ENCODE measurements around the gene BTBD2. TPM values are rescaled to one million over a fixed set of nuclear protein-coding genes. Genes with fewer than 3 reads are reported as not detected.
A peak's percentile ranks its signal among the peaks of the same experiment; 100 is the strongest.
"Not testable (repeated sequence)": the region's sequence is repeated elsewhere in the genome, so short reads cannot be mapped to it uniquely, and the experiment has no call there.

Gene BTBD2
- total RNA-seq, 2 donors from 2014 or later = 19.9 to 23.0 TPM

DNA sequence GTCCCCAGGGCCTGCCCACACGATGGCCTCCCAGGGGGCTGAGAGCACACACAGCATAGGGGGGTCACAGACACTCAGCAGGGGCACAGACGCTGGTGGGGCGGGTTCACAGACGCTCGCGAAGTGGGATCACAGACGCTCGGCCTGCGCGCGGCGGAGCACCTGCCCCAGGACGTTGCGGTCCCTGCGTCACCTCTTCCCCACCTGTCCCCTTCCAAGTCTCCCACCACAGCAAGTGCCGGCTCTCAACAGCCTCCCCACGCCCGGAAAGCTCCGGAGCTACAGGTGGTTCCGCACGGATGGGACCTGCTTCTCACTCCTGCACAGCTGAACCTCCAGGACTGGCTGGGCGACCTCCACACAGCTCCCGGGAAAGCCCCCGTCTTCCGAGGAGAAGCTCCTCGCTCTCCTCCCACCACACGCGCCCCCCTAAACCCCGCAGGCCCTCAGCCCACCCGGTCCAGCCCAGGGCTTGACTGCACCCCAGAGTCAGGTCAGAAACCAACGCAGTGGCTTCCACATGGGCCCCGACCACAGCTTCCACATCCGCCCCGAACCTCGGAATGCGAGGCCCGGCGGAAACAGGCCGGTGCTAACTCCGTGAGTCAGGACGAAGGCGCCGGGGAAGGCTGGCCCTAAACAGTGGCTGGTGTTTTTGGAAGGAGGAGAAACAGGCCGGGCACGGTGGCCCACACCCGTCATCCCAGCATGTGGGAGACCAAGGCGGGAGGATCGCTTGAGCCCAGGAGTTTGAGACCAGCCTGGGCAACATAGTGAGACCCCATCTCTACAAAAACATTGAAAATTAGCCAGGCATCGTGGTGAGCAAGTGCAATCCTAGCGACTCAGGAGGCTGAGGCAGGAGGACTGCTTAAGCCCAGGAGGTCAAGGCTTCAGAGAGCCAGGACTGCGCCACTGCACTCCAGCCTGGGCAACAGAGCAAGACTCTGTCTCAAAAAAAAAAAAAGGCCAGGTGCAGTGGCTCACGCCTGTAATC, 16.5 kb downstream of the BTBD2 start:
- H3K4me3 Mint-ChIP-seq = no peak overlapping the region
- ATAC-seq (no peak), DNase-seq (ENCODE audit: low spot score) (no peak)
- peaks cover 4 to 8% of the 10 kb centered on the region in 2 donors for H3K4me1 Mint-ChIP-seq (ENCODE audit: low read depth in 2 of 2)
- H3K27me3 Mint-ChIP-seq = no peaks in the 10 kb centered on the region
- no peaks in the 10 kb centered on the region for H3K9me3 Mint-ChIP-seq
- no peak overlapping the region for H3K27ac Mint-ChIP-seq
- H3K36me3 Mint-ChIP-seq = peaks cover 5% of the 10 kb centered on the region

GRCh38 chr19:1997353-1998233, 17.9 kb downstream of the BTBD2 start:
- peaks cover 4 to 8% of the 10 kb centered on the region in 2 donors for H3K4me1 Mint-ChIP-seq (ENCODE audit: low read depth in 2 of 2)
- H3K27ac Mint-ChIP-seq = no peak overlapping the region
- H3K36me3 Mint-ChIP-seq = peaks cover 5% of the 10 kb centered on the region
- ATAC-seq (no peak), DNase-seq (ENCODE audit: low spot score) (no peak)
- H3K4me3 Mint-ChIP-seq = no peak overlapping the region
- H3K27me3 Mint-ChIP-seq = no peaks in the 10 kb centered on the region
- no peaks in the 10 kb centered on the region for H3K9me3 Mint-ChIP-seq

DNA sequence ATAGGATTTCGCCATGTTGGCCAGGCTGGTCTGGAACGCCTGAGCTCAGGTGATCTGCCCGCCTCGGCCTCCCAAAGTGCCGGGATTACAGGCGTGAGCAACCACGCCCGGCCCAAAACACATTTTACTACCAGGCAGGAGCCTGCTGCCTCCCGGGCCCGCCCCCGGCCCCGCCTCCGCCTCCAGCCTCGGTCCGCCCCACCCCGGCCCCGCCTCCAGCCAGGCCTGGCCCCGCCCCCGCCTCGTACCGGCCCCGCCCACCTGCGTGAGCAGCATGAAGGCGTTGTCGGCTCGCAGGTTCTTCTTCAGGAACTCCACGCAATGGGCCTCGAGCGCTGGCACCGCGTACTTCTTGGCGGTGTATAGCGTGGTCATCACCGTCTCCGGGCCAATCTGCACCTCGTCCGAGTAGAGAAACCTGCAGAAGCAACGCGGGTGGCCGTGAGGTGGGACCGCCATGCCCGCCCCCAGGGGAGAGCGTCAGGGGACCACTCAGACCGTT, 22.7 kb downstream of the BTBD2 start:
- no peak overlapping the region for H3K27ac Mint-ChIP-seq
- ATAC-seq (peak; percentile 47 to 52), DNase-seq (ENCODE audit: low spot score) (no peak)
- H3K9me3 Mint-ChIP-seq = no peaks in the 10 kb centered on the region
- H3K4me1 Mint-ChIP-seq (ENCODE audit: low read depth in 2 of 2) = peaks cover 2 to 3% of the 10 kb centered on the region in 2 donors
- H3K4me3 Mint-ChIP-seq = no peak overlapping the region
- H3K36me3 Mint-ChIP-seq = peaks cover 5% of the 10 kb centered on the region
- H3K27me3 Mint-ChIP-seq = no peaks in the 10 kb centered on the region

GRCh38 chr19:1991018-1991913, 24.2 kb downstream of the BTBD2 start:
- no peaks in the 10 kb centered on the region for H3K27me3 Mint-ChIP-seq
- H3K4me3 Mint-ChIP-seq = no peak overlapping the region
- no peaks in the 10 kb centered on the region for H3K9me3 Mint-ChIP-seq
- peaks cover 5% of the 10 kb centered on the region for H3K36me3 Mint-ChIP-seq
- no peaks in the 10 kb centered on the region for H3K4me1 Mint-ChIP-seq (ENCODE audit: low read depth in 2 of 2)
- no peak overlapping the region for H3K27ac Mint-ChIP-seq
- DNase-seq (ENCODE audit: low spot score) (no peak), ATAC-seq (no peak)

GRCh38 chr19:1990230-1991017, 25.1 kb downstream of the BTBD2 start:
- no peak overlapping the region for H3K27ac Mint-ChIP-seq
- H3K9me3 Mint-ChIP-seq = no peaks in the 10 kb centered on the region
- no peaks in the 10 kb centered on the region for H3K36me3 Mint-ChIP-seq
- DNase-seq (ENCODE audit: low spot score) = no peak
- no peak for ATAC-seq
- no peaks in the 10 kb centered on the region for H3K4me1 Mint-ChIP-seq (ENCODE audit: low read depth in 2 of 2)
- no peaks in the 10 kb centered on the region for H3K27me3 Mint-ChIP-seq
- no peak overlapping the region for H3K4me3 Mint-ChIP-seq

- Mint-ChIP-seq H3K27me3 (no peaks in the 10 kb centered on the region), H3K4me1 (ENCODE audit: low read depth in 2 of 2) (no peaks in the 10 kb centered on the region), H3K27ac (no peak overlapping the region), H3K4me3 (no peak overlapping the region), H3K9me3 (no peaks in the 10 kb centered on the region), H3K36me3 (no peaks in the 10 kb centered on the region)
- no peak for ATAC-seq
- no peak for DNase-seq (ENCODE audit: low spot score)
Measured at GRCh38 chr19:1989513-1990229, 25.8 kb downstream of the BTBD2 start.

- not testable (repeated sequence) for H3K27ac Mint-ChIP-seq; H3K9me3 Mint-ChIP-seq; H3K4me3 Mint-ChIP-seq; ATAC-seq; H3K36me3 Mint-ChIP-seq; H3K27me3 Mint-ChIP-seq; H3K4me1 Mint-ChIP-seq (ENCODE audit: low read depth in 2 of 2); DNase-seq (ENCODE audit: low spot score)
Measured at GRCh38 chr19:1988464-1988863, 27.1 kb downstream of the BTBD2 start.

DNA sequence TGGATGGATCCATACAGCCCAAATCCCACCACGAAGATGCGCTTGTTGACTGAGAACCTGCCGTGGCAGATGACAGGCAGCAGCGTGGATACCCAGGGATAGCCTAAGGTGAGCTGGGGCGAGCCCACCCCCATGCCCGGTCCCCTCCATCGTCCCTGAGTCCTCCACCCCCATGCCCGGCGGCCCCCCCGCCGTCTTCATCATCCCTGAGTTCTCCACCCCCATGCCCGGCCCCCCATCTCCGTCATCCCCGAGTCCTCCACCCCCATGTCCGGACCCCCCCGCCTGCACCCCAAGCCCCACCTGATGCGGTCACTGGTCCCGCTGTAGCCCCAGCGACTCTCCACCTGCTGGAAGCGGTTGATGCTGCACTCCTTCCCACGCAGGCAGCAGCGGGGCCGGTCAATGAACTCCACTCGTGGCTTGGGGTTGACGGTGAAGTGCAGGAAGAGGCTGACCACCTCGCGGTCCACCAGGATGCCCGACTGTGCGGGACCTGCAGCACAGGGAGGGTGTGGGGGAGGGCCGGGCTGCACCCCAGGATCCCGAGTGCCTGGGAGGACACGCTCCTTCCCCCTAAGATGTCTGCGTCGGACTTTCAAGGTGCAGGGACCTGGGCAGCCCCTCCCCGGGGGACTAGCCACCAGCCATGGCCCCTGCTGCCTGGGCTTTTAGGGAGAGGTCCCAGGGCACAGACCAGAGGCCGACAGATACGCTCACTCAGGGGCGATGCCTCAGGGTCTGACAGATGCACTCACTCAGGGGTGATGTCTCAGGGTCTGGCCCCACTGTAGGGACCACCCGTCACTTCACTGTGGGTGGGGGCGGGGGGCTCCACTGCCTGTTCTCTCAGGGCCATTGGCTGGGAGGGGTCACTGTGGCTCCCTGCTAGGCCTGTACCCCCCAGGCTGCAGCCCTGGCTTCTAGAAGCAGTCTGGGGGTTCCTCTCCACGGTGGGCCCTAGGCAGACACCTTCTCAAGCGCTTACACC, 28.0 kb downstream of the BTBD2 start:
- H3K27ac Mint-ChIP-seq = no peak overlapping the region
- DNase-seq (ENCODE audit: low spot score) = no peak
- peaks cover 0 to 3% of the 10 kb centered on the region in 2 donors for H3K4me1 Mint-ChIP-seq (ENCODE audit: low read depth in 2 of 2)
- no peaks in the 10 kb centered on the region for H3K36me3 Mint-ChIP-seq
- no peak overlapping the region for H3K4me3 Mint-ChIP-seq
- H3K27me3 Mint-ChIP-seq = no peaks in the 10 kb centered on the region
- H3K9me3 Mint-ChIP-seq = no peaks in the 10 kb centered on the region
- peak in 1 of 2 donors; percentile 7 for ATAC-seq

DNA sequence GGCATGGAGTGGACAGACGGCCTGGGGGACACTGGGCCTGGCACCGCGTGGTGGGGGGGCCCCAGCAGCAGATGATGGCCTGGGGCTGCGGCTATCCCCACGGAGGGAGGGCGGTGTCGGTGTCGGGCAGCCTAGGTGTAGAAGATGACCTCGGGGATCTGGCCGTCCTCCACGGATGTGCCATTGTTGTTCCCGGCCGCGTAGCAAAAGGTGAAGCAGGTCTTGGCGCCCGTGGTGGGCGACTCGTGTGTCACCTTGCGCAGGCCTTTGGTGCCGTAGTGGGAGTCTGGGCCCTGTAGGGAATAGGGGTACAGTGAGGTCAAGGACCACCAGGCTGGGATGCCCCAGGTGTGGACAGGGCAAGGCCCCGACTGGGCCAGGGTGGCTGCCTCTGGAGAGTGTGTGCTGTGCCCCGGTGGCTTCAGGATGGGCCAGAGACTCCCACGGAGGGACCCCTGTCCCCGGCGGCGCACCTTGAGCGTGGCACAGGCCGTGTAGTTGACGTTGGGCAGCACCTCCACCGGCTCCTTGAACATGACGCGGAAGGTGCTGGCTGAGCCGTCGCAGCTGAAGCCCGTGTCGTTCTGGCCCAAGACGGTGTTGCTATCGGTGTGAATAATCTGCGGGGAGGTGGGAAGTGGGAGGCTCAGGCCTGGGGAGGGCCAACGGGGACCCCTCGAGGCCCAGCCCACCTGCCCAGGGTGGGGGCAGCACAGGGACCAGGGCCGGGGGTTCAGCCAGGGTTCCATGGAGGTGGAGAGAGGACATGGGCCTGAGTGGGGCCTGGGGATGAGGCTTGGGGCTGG, 29.0 kb downstream of the BTBD2 start:
- no peak overlapping the region for H3K27ac Mint-ChIP-seq
- peak in 1 of 2 donors; percentile 21 for ATAC-seq
- H3K27me3 Mint-ChIP-seq = no peaks in the 10 kb centered on the region
- DNase-seq (ENCODE audit: low spot score) = no peak
- no peaks in the 10 kb centered on the region for H3K9me3 Mint-ChIP-seq
- H3K36me3 Mint-ChIP-seq = no peaks in the 10 kb centered on the region
- H3K4me1 Mint-ChIP-seq (ENCODE audit: low read depth in 2 of 2) = peaks cover 0 to 3% of the 10 kb centered on the region in 2 donors
- no peak overlapping the region for H3K4me3 Mint-ChIP-seq

- H3K36me3 Mint-ChIP-seq = no peaks in the 10 kb centered on the region
- DNase-seq (ENCODE audit: low spot score) (no peak), ATAC-seq (peak in 1 of 2 donors; percentile 3)
- H3K4me1 Mint-ChIP-seq (ENCODE audit: low read depth in 2 of 2) = peaks cover 0 to 3% of the 10 kb centered on the region in 2 donors
- H3K9me3 Mint-ChIP-seq = no peaks in the 10 kb centered on the region
- H3K4me3 Mint-ChIP-seq = no peak overlapping the region
- no peak overlapping the region for H3K27ac Mint-ChIP-seq
- no peaks in the 10 kb centered on the region for H3K27me3 Mint-ChIP-seq
Measured at GRCh38 chr19:1985588-1986356, 29.7 kb downstream of the BTBD2 start.
